ENCODE results near the gene NUDT2.
"Not testable (repeated sequence)": the region's sequence is repeated elsewhere in the genome, so short reads cannot be mapped to it uniquely, and the experiment has no call there.

The NUDT2 gene

GRCh38 chr9:34328987-34329832, at the start of gene NUDT2, which contains the start of gene KIF24:
NUDT2 (plus strand) TSS chr9:34329569; CDS start chr9:34339040, 9,471 bp downstream.
KIF24 (minus strand) TSS chr9:34329268; CDS start chr9:34311346, 17,922 bp downstream.
- DNase-seq: peak; percentile 93 to 94

- DNase-seq: no peak
Measured at GRCh38 chr9:34282096-34282495, 47.3 kb upstream of the NUDT2 start.

GRCh38 chr9:34289159-34289558, 40.2 kb upstream of the NUDT2 start:
- DNase-seq: no peak

DNA sequence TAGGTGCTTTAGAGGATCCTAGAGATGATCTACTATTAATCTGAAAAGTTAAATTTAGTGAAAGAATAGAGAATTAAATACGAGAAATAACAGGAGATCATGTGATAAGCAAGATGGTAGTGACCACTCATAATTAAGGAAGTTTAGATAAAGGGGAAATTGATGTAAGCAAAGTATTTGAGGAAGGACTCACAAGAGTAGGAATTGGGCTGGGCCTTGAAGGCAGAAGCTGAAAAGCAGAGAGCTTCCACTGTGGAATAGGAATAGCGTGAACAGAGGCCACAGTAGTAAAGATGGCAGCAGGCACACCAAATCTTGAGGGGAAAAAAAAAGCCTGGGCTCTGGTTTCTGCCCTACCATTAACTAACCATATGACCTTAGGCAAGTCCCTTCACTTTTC, 38.3 kb upstream of the NUDT2 start:
- DNase-seq: no peak

GRCh38 chr9:34291423-34291822, 37.9 kb upstream of the NUDT2 start:
- no peak for DNase-seq

DNA sequence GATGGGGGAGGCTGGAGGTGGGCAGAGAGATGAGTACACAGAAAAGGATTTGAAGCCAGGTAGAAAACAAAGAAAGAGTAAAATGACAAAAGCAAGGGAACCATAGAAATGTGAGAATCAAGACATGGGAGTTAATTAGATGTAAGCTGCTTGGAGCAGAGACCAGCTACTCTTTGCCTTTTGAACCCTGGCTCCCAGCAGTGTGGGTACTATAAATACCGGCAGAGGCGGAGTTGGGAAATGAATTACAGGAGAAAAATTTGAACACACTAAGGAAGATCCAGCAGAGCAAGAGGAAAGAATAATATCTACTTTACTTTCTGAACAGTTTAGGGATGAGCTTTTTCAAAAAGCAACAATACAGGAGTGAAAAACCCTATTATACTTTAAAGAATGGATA, 36.8 kb upstream of the NUDT2 start:
- no peak for DNase-seq

- not testable (repeated sequence) for DNase-seq
Measured at GRCh38 chr9:34301064-34301463, 28.3 kb upstream of the NUDT2 start.

GRCh38 chr9:34308316-34308715, 21.1 kb upstream of the NUDT2 start:
- DNase-seq: not testable (repeated sequence)

- DNase-seq: no peak
Measured at GRCh38 chr9:34310215-34310614, 19.2 kb upstream of the NUDT2 start.

GRCh38 chr9:34311499-34312185, 17.7 kb upstream of the NUDT2 start:
- no peak for DNase-seq

DNA sequence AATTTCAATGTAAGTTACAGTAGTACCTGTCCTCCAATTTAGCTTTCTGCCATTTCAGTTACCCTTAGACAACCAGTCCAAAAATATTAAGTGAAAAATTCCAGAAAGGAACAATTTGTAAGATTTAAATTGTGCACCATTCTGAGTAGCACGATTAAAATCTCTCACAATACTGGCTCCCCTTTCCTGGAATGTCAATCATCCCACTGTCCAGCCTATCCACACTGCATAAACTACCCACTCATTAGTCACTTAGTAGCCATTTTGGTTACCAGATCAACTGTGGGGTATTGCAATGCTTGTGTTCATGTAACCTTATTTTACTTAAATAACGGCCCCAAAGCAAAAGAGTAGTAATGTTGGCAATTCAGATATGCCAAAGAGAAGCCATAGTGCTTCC, 11.9 kb upstream of the NUDT2 start:
- no peak for DNase-seq

DNA sequence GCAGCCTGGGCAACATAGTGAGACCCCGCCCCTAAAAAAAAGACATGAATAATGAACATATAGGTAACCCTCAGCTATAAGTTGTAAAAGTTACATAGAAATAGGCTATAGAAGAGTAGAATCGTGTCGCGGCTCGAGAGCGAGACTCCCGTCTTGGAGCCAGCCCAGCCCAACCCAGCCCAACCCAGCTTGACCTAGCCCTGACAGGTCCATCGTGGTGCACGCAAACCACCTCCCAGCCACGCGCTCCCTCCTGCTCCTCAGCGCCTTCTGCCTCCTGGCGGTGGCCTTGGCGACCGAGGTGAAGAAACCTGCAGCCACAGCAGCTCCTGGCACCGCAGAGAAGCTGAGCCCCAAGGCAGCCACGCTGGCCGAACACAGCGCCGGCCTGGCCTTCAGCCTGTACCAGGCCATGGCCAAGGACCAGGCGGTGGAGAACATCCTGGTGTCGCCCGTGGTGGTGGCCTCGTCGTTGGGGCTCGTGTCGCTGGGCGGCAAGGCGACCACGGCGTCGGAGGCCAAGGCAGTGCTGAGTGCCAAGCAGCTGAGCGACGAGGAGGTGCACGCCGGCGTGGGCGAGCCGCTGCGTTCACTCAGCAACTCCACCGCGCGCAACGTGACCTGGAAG, 11.1 kb upstream of the NUDT2 start:
- no peak for DNase-seq

DNA sequence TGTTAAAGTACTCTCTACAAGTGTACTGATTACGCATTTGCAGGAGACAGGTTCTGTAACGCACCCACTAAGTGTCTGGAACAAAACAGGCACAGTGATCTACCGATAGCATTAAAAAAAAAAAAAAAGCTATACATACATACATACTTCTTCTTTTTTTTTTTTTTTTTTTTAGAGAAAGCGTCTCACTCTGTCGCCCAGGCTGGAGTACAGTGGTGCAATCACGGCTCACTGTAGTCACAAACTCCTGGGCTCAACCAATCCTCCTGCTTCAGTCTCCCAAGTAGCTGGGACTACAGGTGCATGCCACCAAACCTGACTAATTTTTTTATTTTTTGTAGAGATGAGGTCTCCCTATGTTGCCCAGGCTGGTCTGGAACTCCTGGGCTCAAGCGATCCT, 7.9 kb upstream of the NUDT2 start:
- DNase-seq: no peak

DNA sequence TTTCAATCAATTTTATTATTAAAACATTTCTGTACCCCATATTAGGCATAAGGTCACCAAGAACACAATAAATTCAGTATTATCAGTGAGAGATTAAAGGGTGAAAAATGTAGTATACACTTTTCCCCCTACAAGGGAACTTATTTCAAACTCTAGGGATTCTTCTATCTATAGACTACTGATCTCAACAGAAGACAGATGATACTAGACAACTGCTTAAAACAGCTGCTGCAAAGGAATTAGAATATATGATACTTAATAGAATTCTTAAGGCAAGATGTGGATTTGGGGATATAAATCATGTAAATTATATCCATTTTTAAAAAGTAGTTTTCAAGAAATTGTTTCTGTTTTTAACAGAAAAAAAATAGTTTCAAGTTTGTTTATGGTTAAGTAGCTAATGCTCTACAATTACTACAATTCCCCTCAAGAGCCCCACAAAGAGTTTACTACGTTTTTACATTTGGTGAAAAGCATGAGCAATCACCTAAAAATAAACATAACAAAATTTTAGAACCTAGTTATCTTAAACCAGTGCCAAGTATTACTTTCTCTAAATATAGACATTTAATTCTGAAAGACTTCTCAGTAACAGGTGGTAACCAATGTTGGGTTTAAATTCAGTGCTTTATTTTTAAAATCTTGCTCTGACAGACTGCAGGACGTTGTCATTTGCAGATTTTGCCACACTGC, 6.3 kb upstream of the NUDT2 start:
- no peak for DNase-seq

- DNase-seq: no peak
Measured at GRCh38 chr9:34326690-34327089, 2.7 kb upstream of the NUDT2 start.

DNA sequence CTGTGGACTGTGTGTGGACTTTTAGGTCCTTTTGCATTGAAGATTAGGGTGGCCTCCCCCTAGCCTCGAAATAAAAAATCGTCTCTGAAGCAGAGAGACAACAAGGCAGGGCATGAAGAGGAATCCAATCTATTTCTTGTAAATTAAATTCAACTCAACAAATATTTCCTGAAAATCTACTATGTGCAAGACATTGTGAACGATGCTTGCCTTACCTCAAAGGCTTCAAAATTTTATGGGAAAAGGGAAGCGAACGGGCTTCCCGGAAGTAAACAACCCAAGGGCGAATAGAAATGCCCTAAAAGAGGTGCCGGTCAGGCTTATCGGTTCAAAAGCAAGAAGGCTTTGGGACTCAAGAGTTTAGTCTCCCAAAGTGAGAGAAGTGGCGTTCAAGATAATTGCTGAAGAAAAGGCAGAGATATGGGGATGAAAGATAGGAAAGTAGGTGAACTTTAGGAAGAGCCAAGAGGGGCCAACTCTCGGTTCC, 826 bp upstream of the NUDT2 start:
- no peak for DNase-seq

DNA sequence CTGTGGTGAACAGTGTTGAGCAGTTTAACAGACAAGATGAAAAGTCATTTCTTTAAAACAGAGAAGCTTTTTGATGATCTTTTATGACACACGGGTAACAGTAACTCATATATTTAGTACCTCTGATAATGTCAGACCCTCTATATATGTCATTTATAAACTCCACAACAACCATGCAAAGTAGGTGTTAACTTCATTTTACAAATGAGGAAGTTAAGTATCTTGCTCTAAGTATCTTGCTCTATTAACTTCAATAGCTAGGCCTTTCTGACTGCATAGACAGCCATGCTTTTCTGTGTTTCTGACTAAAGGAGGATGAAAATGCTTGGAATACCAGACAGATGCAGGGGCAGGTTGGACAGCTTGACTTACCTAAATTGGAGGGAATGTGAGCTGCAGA, 1.8 kb downstream of the NUDT2 start:
- DNase-seq: no peak

DNA sequence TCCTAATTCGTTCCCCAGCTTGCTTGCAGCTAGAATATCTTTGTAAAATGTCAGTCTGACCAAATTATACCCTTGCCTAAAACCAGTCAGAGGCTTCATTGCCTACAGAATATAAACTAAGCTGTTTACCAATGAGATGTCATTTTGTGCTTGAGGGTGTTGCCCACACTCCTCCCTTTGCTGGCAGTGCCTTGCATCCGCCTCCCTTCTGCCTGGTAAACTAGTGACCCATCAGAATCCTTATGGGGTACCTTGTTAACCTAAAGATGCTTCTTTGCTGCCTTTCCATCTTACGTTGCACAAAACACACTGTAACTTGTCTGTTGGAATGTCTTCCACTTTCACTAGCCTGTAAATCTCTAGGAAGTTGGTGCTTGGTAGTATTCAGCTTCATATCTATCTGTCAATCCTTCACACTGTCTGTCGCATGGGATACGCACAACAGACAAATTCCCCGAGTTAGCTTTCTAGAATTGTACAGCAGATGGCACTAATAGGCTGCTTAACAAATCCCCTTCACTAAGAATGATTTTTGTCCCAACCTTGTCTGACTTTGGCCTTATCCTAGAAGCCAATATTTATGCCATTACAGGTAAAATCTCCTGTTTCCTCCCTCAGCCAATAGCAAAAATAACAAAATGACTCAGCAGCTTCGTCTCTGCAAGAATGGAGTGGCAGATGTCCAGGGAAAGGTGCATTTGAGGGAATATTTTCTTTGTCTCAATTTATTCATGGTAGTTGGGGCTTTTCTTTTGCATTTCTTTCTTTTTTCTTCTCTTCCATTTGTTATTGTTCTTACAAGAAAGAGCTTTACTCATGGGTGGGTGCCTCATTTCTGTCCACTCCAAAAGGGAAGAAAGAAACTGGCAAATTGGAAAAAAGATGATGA, 3.0 kb downstream of the NUDT2 start:
- no peak for DNase-seq

DNA sequence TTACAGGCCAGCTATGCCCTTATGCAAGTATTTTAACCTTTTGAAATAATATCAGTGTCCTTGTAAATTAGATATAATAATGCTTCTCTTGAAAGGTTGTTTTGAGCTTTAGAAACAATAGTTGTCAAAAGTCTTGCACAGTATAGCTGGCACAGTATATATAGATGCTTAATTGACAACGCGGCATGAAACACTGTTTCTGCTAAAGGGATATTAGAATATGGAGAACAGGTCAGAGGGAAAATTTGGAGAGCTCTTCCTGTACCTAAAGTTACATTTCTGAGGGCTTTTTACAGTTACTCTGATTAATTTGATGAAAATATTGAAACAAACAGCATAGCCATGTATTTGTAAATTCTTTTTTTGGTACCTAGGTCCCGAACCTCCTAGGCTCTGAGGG, 4.5 kb downstream of the NUDT2 start:
- DNase-seq: no peak

DNA sequence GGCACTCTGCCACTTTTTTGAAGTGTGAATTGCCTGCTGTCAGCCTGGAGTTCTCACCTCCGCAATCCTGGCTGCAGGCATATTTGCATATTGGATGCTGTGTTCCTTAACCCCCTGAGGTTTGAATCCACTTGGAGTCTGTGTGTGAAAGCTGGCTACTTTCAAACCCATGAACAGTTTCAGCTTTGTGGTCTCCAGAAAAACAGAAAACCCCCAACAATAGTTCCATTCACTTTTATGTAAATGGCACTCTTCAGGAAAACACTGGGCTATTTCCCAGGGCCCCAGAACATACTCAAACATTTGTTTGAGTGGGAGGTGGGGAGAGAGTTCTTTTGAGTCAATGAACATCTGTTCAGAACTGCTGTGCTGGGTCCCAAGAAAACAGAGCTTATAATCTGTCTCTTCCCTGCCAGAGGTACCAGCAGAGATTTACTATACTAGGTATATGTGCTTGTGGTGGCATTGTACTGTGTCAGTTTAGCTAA, 5.0 kb downstream of the NUDT2 start:
- DNase-seq: no peak

- no peak for DNase-seq
Measured at GRCh38 chr9:34334916-34335315, 5.5 kb downstream of the NUDT2 start.

- no peak for DNase-seq
Measured at GRCh38 chr9:34335376-34335775, 6.0 kb downstream of the NUDT2 start.
